HG02642 (cell line): ENCODE results near the gene ADAM8.

ENCODE experiments used
- ATAC-seq: cut with Tn5 transposase; IDR thresholded peaks from one replicate; pipeline ENCODE4 v1.9.1; 2021; ENCODE audit warnings: mild to moderate bottlenecking; ENCODE audit not compliant: unreplicated experiment, poor library complexity

ADAM8 gene

GRCh38 chr10:133309100-133309719, 32.5 kb upstream of the ADAM8 start:
- ATAC-seq = peak; percentile 84

- peak; percentile 84 for ATAC-seq
Measured at GRCh38 chr10:133308421-133309099, 31.9 kb upstream of the ADAM8 start, which contains the start of the genes TUBGCP2 and ZNF511. TSS of gene TUBGCP2 (minus strand) at chr10:133308872. CDS start at chr10:133302941, 5,931 bp downstream. TSS of gene ZNF511 (plus strand) at chr10:133308914. CDS start at chr10:133308944, 30 bp downstream.

GRCh38 chr10:133307776-133308420, 31.2 kb upstream of the ADAM8 start:
- peak; percentile 43 for ATAC-seq

- ATAC-seq = no peak
Measured at GRCh38 chr10:133306941-133307379, 30.3 kb upstream of the ADAM8 start.

- no peak for ATAC-seq
Measured at GRCh38 chr10:133306097-133306476, 29.4 kb upstream of the ADAM8 start.

- no peak for ATAC-seq
Measured at GRCh38 chr10:133303206-133303605, 26.5 kb upstream of the ADAM8 start.

- no peak for ATAC-seq
Measured at GRCh38 chr10:133302230-133302629, 25.6 kb upstream of the ADAM8 start.

- no peak for ATAC-seq
Measured at GRCh38 chr10:133299738-133300137, 23.1 kb upstream of the ADAM8 start.

- ATAC-seq = no peak
Measured at GRCh38 chr10:133299224-133299623, 22.6 kb upstream of the ADAM8 start.

GRCh38 chr10:133298466-133298865, 21.8 kb upstream of the ADAM8 start:
- ATAC-seq = no peak

GRCh38 chr10:133297504-133297903, 20.8 kb upstream of the ADAM8 start:
- no peak for ATAC-seq

- no peak for ATAC-seq
Measured at GRCh38 chr10:133295426-133296320, 19.0 kb upstream of the ADAM8 start.

- no peak for ATAC-seq
Measured at GRCh38 chr10:133294189-133294588, 17.5 kb upstream of the ADAM8 start.

- no peak for ATAC-seq
Measured at GRCh38 chr10:133293810-133294119, 17.1 kb upstream of the ADAM8 start.

- ATAC-seq = no peak
Measured at GRCh38 chr10:133292919-133293809, 16.5 kb upstream of the ADAM8 start.

GRCh38 chr10:133289761-133290160, 13.1 kb upstream of the ADAM8 start:
- no peak for ATAC-seq

- ATAC-seq = no peak
Measured at GRCh38 chr10:133287832-133288500, 11.3 kb upstream of the ADAM8 start.

- no peak for ATAC-seq
Measured at GRCh38 chr10:133286366-133286765, 9.7 kb upstream of the ADAM8 start.

- ATAC-seq = no peak
Measured at GRCh38 chr10:133285217-133285616, 8.5 kb upstream of the ADAM8 start.
